Kidney (tissue), 14 donors: ENCODE measurements around the gene ZNF425. TPM values are rescaled to one million over a fixed set of nuclear protein-coding genes. Genes with fewer than 3 reads are reported as not detected.

ENCODE experiments used
- DNase-seq, 5 donors: peaks; one replicate each; pipeline ENCODE4 v3.0.0-alpha.2; 2013 to 2020
- FAIRE-seq: peaks from 2 replicates; lab custom pipeline; 2012; peaks lifted over from hg19 to GRCh38; lab: Jason Lieb, UNC
- H3K27ac ChIP-seq, 2 donors: one replicate each; pipeline ENCODE4 v1.7.0; 2013; ENCODE audit warnings: low read depth in 2 of 2, low read length in 2 of 2, inconsistent platforms in 1 of 2
- H3K27me3 ChIP-seq: one replicate; pipeline ENCODE4 v1.7.1; 2013; ENCODE audit warnings: low read length, inconsistent platforms; ENCODE audit not compliant: control insufficient read depth, insufficient read depth
- H3K36me3 ChIP-seq, 3 donors: one replicate each; pipeline versions ENCODE4 v1.7.0 to v1.7.1; 2013; ENCODE audit warnings: low read length in 3 of 3, control low read depth in 1 of 3, inconsistent platforms in 1 of 3; ENCODE audit not compliant: insufficient read depth in 3 of 3, control insufficient read depth in 2 of 3
- H3K4me1 ChIP-seq, 3 donors: one replicate each; pipeline versions ENCODE4 v1.7.0 to v1.7.1; 2013; ENCODE audit warnings: low read length in 3 of 3, inconsistent platforms in 1 of 3, low read depth in 1 of 3; ENCODE audit not compliant: control insufficient read depth in 2 of 3, insufficient read depth in 2 of 3
- H3K4me3 ChIP-seq, 3 donors: one replicate each; pipeline versions ENCODE4 v1.7.0 to v1.8.1; 2013; ENCODE audit warnings: low read length in 3 of 3, control low read depth in 1 of 3, inconsistent platforms in 1 of 3
- H3K9ac ChIP-seq, 3 donors: one replicate each; pipeline versions ENCODE4 v1.7.0 to v1.7.1; 2013; ENCODE audit warnings: low read length in 3 of 3, control low read depth in 1 of 3, inconsistent platforms in 1 of 3
- H3K9me3 ChIP-seq, 3 donors: one replicate each; pipeline versions ENCODE4 v1.7.0 to v1.7.1; 2013; ENCODE audit warnings: low read length in 3 of 3, control low read depth in 1 of 3, inconsistent platforms in 1 of 3; ENCODE audit not compliant: control insufficient read depth in 2 of 3, insufficient read depth in 1 of 3
- intact Hi-C: fragments of 100-400 bp; cut with DNase I; formaldehyde crosslinking; loops from one replicate; pipeline ENCODE4 v1.11.1; 2022
- polyA plus RNA-seq: library from polyadenylated mRNA; stranded (reverse); fragments of 350-450 nt; fragmentation: Illumina TruSeq; extraction: RNeasy Lipid Tissue Mini Kit (QIAGEN cat#74804); gene quantifications from one replicate; pipeline ENCODE4 v1.2.3, GENCODE V29; 2014; ENCODE audit warnings: low read depth, low replicate concordance; ENCODE audit not compliant: insufficient read depth
- total RNA-seq: library from RNA; stranded (reverse); fragmentation: NEBNext Ultra II Directional; extraction: Animal tissue kit (Norgen Biotek cat#: 25700); gene quantifications from one replicate; pipeline ENCODE4 v1.2.1, GENCODE V29; 2021
- TF ChIP-seq, protein P1 (sequence below): IDR thresholded peaks from 3 replicates; pipeline ENCODE4 v1.5.1; 2012; ENCODE audit warnings: mild to moderate bottlenecking, moderate library complexity, borderline replicate concordance; ENCODE audit not compliant: insufficient read depth; ENCODE audit errors: extremely low read depth
- donor health status: control.
- donor health status: control.
- donor health status: control.
- donor health status: control.
- donor health status: control.
- donor health status: DM: yes; HTN: yes; CAD: no.
- donor health status: Normal renal cell carcinoma (clear cell type).

ZNF425 gene
- total and polyA plus RNA-seq, 2 donors from 2014 or later: 2.4 to 2.5 TPM

DNA sequence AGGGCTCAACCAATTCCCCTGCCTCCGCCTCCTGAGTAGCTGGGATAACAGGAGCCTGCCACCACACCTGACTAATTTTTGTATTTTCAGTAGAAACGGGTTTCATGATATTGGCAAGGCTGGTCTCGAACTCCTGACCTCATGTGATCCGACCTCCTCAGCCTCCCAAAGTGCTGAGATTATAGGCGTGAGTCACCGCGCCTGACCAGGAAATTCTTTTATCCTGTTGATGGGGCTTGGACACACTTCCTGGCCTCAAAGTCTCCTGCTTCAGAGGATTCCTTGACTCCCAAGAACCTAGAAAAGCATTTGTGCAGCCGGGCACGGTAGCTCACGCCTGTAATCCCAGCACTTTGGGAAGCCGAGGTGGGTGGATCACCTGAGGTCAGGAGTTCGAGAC lies 16.2 kb downstream of the ZNF425 start:
- Histone ChIP-seq H3K36me3 (peaks cover 0 to 2% (median 0%) of the 10 kb centered on the region in 3 donors), H3K9ac (no peak overlapping the region), H3K27me3 (no peaks in the 10 kb centered on the region), H3K4me1 (no peaks in the 10 kb centered on the region), H3K9me3 (no peaks in the 10 kb centered on the region), H3K27ac (no peak overlapping the region), H3K4me3 (no peak overlapping the region)
- FAIRE-seq: no peak
- no peak for DNase-seq
- intact Hi-C loops: no loop called here
- TF ChIP-seq, protein P1, sequence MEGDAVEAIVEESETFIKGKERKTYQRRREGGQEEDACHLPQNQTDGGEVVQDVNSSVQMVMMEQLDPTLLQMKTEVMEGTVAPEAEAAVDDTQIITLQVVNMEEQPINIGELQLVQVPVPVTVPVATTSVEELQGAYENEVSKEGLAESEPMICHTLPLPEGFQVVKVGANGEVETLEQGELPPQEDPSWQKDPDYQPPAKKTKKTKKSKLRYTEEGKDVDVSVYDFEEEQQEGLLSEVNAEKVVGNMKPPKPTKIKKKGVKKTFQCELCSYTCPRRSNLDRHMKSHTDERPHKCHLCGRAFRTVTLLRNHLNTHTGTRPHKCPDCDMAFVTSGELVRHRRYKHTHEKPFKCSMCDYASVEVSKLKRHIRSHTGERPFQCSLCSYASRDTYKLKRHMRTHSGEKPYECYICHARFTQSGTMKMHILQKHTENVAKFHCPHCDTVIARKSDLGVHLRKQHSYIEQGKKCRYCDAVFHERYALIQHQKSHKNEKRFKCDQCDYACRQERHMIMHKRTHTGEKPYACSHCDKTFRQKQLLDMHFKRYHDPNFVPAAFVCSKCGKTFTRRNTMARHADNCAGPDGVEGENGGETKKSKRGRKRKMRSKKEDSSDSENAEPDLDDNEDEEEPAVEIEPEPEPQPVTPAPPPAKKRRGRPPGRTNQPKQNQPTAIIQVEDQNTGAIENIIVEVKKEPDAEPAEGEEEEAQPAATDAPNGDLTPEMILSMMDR: no peak

DNA sequence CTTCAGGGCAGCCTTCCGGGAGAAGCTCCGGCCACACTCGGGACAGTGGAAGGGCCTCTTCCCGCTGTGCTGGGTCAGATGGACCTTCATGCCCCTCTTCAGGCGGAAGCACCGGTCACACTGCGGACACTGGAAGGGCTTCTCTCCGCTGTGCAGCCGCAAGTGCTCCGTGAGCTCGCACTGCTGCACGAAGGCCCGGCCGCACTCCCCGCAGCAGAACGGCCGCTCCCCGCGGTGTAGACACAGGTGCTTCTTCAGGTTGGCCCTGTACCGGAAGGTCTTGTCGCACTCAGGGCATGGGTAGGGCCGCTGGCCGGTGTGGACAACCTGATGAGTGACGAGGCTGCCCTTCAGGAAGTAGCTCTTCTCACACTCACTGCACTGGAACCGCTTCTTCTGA lies 21.4 kb downstream of the ZNF425 start:
- Histone ChIP-seq H3K27me3 (no peaks in the 10 kb centered on the region), H3K27ac (no peak overlapping the region), H3K9ac (no peak overlapping the region), H3K36me3 (peaks cover 0 to 3% (median 0%) of the 10 kb centered on the region in 3 donors), H3K9me3 (no peaks in the 10 kb centered on the region), H3K4me1 (no peaks in the 10 kb centered on the region), H3K4me3 (no peak overlapping the region)
- TF ChIP-seq, protein P1: no peak
- DNase-seq: peak in 1 of 5 donors; percentile 66
- no peak for FAIRE-seq
- intact Hi-C loops: no loop called here

DNA sequence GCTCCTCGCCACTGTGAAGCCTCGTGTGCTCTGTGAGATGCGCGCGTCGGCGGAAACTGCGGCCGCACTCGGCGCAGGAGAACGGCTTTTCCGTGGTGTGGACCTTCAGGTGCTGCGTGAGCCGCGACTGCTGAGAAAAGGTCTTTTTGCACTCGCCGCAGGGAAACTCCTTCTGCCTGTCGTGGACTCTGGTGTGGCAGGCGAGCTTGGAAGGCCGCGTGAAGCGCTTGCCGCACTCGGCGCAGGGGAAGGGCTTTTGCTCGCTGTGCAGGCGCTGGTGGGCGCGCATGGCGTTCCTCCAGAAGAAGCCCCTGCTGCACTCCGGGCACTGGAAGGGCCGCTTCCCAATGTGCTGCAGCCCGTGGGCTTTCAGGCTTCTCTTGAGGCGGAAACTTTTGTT lies 21.9 kb downstream of the ZNF425 start:
- intact Hi-C loops: no loop called here
- Histone ChIP-seq H3K4me3 (no peak overlapping the region), H3K36me3 (peaks cover 0 to 3% (median 0%) of the 10 kb centered on the region in 3 donors), H3K27ac (no peak overlapping the region), H3K9ac (no peak overlapping the region), H3K9me3 (no peaks in the 10 kb centered on the region), H3K4me1 (no peaks in the 10 kb centered on the region), H3K27me3 (no peaks in the 10 kb centered on the region)
- DNase-seq: no peak
- TF ChIP-seq, protein P1: no peak
- FAIRE-seq: no peak

DNA sequence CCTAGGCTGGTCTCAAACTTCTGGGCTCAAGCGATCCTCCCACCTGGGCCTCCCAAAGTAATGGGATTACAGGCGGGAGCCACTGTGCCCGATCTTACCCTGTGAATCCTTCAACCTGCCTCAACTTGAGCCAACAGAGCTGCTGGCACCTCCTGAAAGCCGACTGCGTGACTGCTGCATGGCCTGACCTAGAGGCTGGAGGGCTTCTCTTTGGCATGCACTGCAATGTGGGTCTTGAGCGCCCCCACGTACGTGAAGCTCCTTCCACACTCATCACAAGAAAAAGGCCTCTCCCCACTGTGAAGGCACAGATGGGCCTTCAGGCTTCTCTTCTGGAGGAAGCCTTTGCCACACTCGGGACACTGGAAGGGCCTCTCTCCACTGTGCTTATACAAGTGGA lies 22.7 kb downstream of the ZNF425 start:
- H3K9ac ChIP-seq: no peak overlapping the region
- H3K4me3 ChIP-seq: no peak overlapping the region
- intact Hi-C loops: no loop called here
- no peaks in the 10 kb centered on the region for H3K27me3 ChIP-seq
- no peak for FAIRE-seq
- no peak overlapping the region for H3K27ac ChIP-seq
- DNase-seq: no peak
- TF ChIP-seq, protein P1: no peak
- H3K36me3 ChIP-seq: peaks cover 0 to 3% (median 0%) of the 10 kb centered on the region in 3 donors
- no peaks in the 10 kb centered on the region for H3K9me3 ChIP-seq
- no peaks in the 10 kb centered on the region for H3K4me1 ChIP-seq
